ENCODE measurements around the gene RGPD8. TPM values are rescaled to one million over a fixed set of nuclear protein-coding genes. Genes with fewer than 3 reads are reported as not detected.

The RGPD8 gene
- 20.2 TPM for total RNA-seq

DNA sequence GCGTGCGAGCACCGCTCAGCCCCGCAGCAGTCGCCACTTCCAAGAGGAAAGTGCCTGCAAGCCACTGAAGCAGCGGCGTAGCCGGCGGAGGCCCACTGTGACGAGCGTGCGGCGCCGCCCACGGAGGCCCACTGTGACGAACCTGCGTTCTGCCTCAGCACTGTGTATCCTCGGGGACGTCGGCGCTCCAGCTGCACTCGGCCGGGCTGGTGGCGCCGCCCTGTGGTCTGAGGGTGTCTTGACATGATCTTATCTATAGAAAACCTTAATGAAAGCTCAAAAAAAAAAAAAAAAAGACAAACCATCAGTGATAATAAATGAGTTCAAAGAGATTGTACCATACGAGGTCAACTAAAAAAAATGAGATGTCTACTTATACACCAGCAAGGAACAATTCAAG, at the start of gene RGPD8:
Gene RGPD8, minus strand, starts transcription at position 166 of the 400 bp plus-strand sequence. CDS start 192 bp downstream, outside the sequence.

DNA sequence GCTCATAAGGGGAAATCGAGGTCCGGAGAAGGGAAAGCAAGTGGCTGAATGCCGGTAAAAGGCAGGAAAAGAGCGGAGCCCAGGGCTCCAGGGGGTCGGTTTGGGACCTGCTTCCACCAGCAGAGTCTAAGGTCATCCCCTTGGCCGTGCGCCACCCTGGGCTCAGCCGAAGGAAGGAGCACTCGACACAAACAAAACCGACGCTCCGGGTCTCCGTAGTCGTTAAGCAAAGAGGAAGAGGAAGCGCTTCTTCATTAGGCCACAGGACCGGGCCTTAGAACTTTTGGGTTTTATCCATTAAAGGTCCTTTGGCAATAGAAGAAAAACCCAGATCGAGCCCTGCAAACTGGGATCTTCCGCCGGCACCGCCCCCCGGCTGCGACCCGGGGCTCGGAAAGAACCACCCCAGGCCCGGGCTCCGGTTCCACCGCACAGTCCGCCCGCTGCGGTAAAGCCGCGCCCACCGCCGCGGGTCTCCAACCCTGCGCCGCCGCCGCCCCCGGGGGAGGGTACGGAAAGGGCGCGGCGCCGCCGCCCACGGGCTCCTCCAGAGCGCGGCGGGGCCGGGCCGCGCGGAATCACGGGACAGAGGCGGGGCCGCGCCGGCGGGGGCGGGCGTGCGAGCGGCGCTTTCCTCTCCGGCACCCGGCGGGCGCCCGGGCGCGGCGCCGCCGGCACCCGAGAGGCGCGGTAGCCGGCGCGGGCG, 48.2 kb upstream of the RGPD8 start, which contains the start of gene TTL:
Gene TTL, plus strand, starts transcription at position 629 of the 706 bp plus-strand sequence. CDS start 189 bp downstream, outside the sequence.

Small RNA genes within 50 kb of the gene (small RNA-seq; reads per million reads assigned to genes)
- gene AC115115.1 (ENCODE audit: low replicate concordance) = not detected

Other genes with a start within 250 kb of the RGPD8 start
- 15.4 TPM for gene ZC3H8, start 178.6 kb downstream of the RGPD8 start, total RNA-seq
- gene ZC3H6, start 158.0 kb downstream of the RGPD8 start, total RNA-seq = 12.8 TPM
- 21.4 TPM for gene TTL, start 48.5 kb upstream of the RGPD8 start, total RNA-seq
- 23.8 TPM for gene POLR1B, start 108.8 kb upstream of the RGPD8 start, total RNA-seq
- 23.1 TPM for gene CHCHD5, start 151.0 kb upstream of the RGPD8 start, total RNA-seq
- 52.1 TPM for gene SLC20A1, start 212.3 kb upstream of the RGPD8 start, total RNA-seq

Data from metanephros (tissue), 2 donors.